Neuron (in vitro differentiated cells): ENCODE data around the gene SLC4A4.

ENCODE experiments used
- H2AFZ ChIP-seq: one replicate; pipeline ENCODE4 v1.6.1; 2013; ENCODE audit warnings: low read depth, mild to moderate bottlenecking, inconsistent platforms, low read length, moderate library complexity
- H3K27me3 ChIP-seq: one replicate; pipeline ENCODE4 v1.6.1; 2013; ENCODE audit warnings: low read length; ENCODE audit not compliant: insufficient read depth
- H3K36me3 ChIP-seq: one replicate; pipeline ENCODE4 v1.6.1; 2013; ENCODE audit warnings: low read length; ENCODE audit not compliant: insufficient read depth
- H3K4me1 ChIP-seq: one replicate; pipeline ENCODE4 v1.6.1; 2013; ENCODE audit warnings: low read length; ENCODE audit not compliant: insufficient read depth
- H3K4me3 ChIP-seq: 2 replicates; pipeline ENCODE4 v1.5.1; 2013; ENCODE audit warnings: mild to moderate bottlenecking, low read length, moderate library complexity
- H3K9me3 ChIP-seq: one replicate; pipeline ENCODE4 v1.6.1; 2013; ENCODE audit warnings: low read length

SLC4A4 gene

DNA sequence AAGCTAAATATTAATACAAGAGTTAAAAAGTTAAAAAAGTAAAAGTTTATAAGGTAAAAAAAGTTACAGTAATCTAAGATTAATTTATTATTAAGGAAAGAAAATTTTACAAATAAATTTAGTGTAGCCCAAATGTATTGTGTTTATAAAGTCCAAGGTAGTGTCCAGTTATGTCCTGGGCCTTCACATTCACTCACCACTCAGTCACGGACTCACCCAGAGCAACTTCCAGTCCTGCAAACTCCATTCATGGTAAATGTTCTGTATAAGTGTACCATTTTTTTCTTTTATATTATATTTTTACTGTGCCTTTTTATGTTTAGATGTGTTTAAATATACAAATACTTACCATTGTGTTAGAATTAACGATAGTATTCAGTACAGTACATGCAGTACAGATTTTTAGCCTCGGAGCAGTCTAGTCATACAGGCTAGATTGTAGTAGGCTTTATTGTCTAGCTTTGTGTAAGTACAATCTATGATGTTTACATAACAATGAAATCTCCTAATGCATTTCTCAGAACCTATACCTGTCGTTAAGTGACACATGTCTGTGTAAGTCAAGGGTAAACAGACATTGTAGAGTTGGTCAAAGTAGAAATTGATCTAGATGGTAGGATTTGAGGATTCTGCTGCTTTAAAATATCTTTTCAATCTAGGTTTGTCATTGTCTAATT is 247.4 kb downstream of the SLC4A4 start:
- Histone ChIP-seq H3K36me3 (no peaks in the 10 kb centered on the region), H2AFZ (no peak overlapping the region), H3K9me3 (no peaks in the 10 kb centered on the region), H3K27me3 (no peaks in the 10 kb centered on the region), H3K4me3 (no peak overlapping the region), H3K4me1 (no peaks in the 10 kb centered on the region)

DNA sequence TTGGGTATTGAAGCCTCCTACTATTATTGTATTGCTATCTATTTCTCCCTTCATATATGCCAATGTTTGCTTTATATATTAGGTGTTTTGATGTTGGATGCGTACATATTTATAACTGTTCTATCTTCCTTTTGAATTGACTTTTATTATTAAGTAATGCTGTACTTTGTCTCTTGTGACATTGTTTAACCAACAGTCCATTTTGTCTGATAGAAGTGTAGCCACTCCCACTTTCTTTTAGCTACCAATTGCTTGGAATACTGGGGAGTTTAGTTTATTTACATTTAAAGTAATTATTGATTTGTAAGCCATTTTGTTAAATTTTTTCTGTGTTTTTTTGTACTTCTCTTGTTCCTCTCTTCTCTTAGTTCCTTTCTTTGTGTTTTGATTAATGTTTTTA is 249.2 kb downstream of the SLC4A4 start:
- no peak overlapping the region for H3K4me3 ChIP-seq
- no peak overlapping the region for H2AFZ ChIP-seq
- no peaks in the 10 kb centered on the region for H3K36me3 ChIP-seq
- H3K4me1 ChIP-seq = no peaks in the 10 kb centered on the region
- no peaks in the 10 kb centered on the region for H3K27me3 ChIP-seq
- H3K9me3 ChIP-seq = no peaks in the 10 kb centered on the region

GRCh38 chr4:71592793-71593192 is 254.0 kb downstream of the SLC4A4 start:
- no peak overlapping the region for H2AFZ ChIP-seq
- H3K27me3 ChIP-seq = no peaks in the 10 kb centered on the region
- no peaks in the 10 kb centered on the region for H3K9me3 ChIP-seq
- no peaks in the 10 kb centered on the region for H3K36me3 ChIP-seq
- no peaks in the 10 kb centered on the region for H3K4me1 ChIP-seq
- no peak overlapping the region for H3K4me3 ChIP-seq

DNA sequence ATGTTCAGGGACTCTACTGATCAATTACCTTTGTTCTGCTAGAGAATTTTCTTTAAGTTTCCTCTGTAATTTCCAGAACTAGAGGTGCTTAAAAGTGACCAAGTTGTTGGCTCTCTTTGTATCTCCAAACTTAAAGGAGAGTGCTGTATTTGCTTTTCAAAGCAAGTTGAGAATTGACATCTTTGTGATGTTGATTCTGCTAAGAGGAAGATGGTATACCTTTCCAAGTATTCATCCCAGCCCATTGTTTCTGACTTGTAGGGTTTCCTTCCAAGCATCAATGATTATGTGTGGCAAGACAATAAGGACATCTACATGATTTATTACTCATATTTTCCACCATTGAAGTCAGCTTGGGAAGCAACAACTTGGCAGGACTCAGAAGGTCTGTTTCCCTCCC is 254.5 kb downstream of the SLC4A4 start:
- Histone ChIP-seq H3K4me1 (no peaks in the 10 kb centered on the region), H2AFZ (no peak overlapping the region), H3K9me3 (no peaks in the 10 kb centered on the region), H3K27me3 (no peaks in the 10 kb centered on the region), H3K36me3 (no peaks in the 10 kb centered on the region), H3K4me3 (no peak overlapping the region)

DNA sequence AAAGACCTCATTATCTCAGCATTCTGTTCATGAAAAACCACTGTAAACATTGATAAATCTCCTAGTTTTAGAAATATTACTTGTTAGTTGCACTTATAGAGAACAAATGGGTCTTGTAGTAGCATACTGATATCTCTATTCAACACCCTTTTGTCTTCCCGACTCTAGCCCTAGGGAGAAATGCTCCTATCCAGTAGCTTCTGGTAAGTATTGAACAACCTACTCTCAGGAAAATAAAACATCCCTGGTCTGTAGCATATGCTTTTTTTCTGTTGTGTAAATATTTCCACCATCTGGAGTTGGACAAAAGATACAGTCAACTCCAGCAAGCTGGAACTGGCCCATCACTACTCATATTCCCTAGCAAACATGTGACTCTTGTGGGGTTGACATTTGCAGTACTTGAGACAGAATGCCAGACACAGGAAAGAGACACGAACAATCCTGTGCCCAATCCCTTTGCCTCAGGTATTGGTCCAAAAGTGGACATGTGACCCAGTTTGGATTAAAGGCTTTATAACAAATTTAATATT is 256.8 kb downstream of the SLC4A4 start:
- H3K4me3 ChIP-seq = no peak overlapping the region
- H3K9me3 ChIP-seq = no peaks in the 10 kb centered on the region
- no peaks in the 10 kb centered on the region for H3K27me3 ChIP-seq
- H3K4me1 ChIP-seq = no peaks in the 10 kb centered on the region
- H2AFZ ChIP-seq = no peak overlapping the region
- no peaks in the 10 kb centered on the region for H3K36me3 ChIP-seq

GRCh38 chr4:71599578-71599977 is 260.8 kb downstream of the SLC4A4 start:
- Histone ChIP-seq H2AFZ (no peak overlapping the region), H3K36me3 (no peaks in the 10 kb centered on the region), H3K27me3 (no peaks in the 10 kb centered on the region), H3K4me3 (no peak overlapping the region), H3K9me3 (no peaks in the 10 kb centered on the region), H3K4me1 (no peaks in the 10 kb centered on the region)

GRCh38 chr4:71602289-71602900 is 263.6 kb downstream of the SLC4A4 start:
- Histone ChIP-seq H3K36me3 (no peaks in the 10 kb centered on the region), H3K9me3 (no peaks in the 10 kb centered on the region), H3K4me3 (no peak overlapping the region), H3K4me1 (no peaks in the 10 kb centered on the region), H3K27me3 (no peaks in the 10 kb centered on the region), H2AFZ (no peak overlapping the region)

- Histone ChIP-seq H2AFZ (no peak overlapping the region), H3K27me3 (no peaks in the 10 kb centered on the region), H3K36me3 (no peaks in the 10 kb centered on the region), H3K4me3 (no peak overlapping the region), H3K9me3 (no peaks in the 10 kb centered on the region), H3K4me1 (peaks cover 3% of the 10 kb centered on the region)
Measured at GRCh38 chr4:71604785-71605184, 266.0 kb downstream of the SLC4A4 start.

DNA sequence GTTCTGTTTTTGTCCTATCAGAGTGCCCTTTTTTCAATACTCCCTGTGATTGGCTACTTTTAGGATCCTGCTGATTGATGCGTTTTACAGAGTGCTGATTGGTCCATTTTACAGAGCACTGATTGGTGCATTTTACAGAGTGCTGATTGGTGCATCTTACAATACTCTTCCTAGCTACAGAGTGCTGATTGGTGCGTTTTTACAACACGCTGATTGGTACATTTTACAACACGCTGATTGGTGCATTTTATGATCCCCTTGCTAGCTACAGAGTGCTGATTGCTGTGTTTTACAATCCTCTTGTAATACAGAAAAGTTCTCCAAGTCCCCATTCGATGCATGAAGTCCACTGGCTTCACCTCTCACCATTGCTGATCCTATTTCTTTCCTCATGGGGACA is 268.3 kb downstream of the SLC4A4 start:
- Histone ChIP-seq H3K9me3 (no peaks in the 10 kb centered on the region), H3K36me3 (no peaks in the 10 kb centered on the region), H2AFZ (no peak overlapping the region), H3K27me3 (no peaks in the 10 kb centered on the region), H3K4me1 (peaks cover 3% of the 10 kb centered on the region), H3K4me3 (no peak overlapping the region)

GRCh38 chr4:71607780-71608677 is 269.2 kb downstream of the SLC4A4 start:
- H2AFZ ChIP-seq = no peak overlapping the region
- peaks cover 3% of the 10 kb centered on the region for H3K4me1 ChIP-seq
- no peaks in the 10 kb centered on the region for H3K27me3 ChIP-seq
- H3K9me3 ChIP-seq = no peaks in the 10 kb centered on the region
- no peaks in the 10 kb centered on the region for H3K36me3 ChIP-seq
- no peak overlapping the region for H3K4me3 ChIP-seq

DNA sequence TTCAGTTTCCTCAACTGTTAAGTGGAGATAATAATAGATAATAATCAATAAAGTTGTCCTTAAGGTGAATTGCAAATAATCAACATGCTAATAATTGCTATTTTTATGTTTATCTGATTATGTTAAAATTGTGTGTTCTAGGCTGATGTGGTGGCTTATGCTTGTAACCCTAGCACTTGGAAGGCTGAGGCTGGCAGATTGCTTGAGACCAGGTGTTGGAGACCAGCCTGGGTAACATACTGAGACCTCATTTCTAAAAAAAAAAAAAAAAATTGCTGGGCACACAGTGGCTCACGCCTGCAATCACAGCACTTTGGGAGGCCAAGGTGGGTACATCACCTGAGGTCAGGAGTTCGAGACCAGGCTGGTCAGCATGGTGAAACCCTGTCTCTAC is 269.9 kb downstream of the SLC4A4 start:
- Histone ChIP-seq H3K36me3 (no peaks in the 10 kb centered on the region), H3K4me1 (peaks cover 3% of the 10 kb centered on the region), H3K9me3 (no peaks in the 10 kb centered on the region), H3K27me3 (no peaks in the 10 kb centered on the region), H3K4me3 (no peak overlapping the region), H2AFZ (no peak overlapping the region)

- H3K36me3 ChIP-seq = no peaks in the 10 kb centered on the region
- no peaks in the 10 kb centered on the region for H3K27me3 ChIP-seq
- H3K4me1 ChIP-seq = peaks cover 3% of the 10 kb centered on the region
- H3K9me3 ChIP-seq = no peaks in the 10 kb centered on the region
- no peak overlapping the region for H2AFZ ChIP-seq
- H3K4me3 ChIP-seq = no peak overlapping the region
Measured at GRCh38 chr4:71609167-71609566, 270.3 kb downstream of the SLC4A4 start.

- Histone ChIP-seq H3K4me3 (no peak overlapping the region), H3K4me1 (peaks cover 3% of the 10 kb centered on the region), H2AFZ (no peak overlapping the region), H3K9me3 (no peaks in the 10 kb centered on the region), H3K27me3 (no peaks in the 10 kb centered on the region), H3K36me3 (no peaks in the 10 kb centered on the region)
Measured at GRCh38 chr4:71609651-71610050, 270.8 kb downstream of the SLC4A4 start.
